Activated naive CD4-positive, alpha-beta T cell treated with anti-CD3 and anti-CD28 coated beads, Interleukin-2, amount 50 U/mL, for 24 hours (primary cell): Measurements from ENCODE around the gene GRID2IP.

Experiments used
- H3K27ac Mint-ChIP-seq: one replicate; pipeline ENCODE4 v1.8.0; 2021; ENCODE audit warnings: mild to moderate bottlenecking, mixed read lengths
- H3K27me3 Mint-ChIP-seq: one replicate; pipeline ENCODE4 v1.8.0; 2021; ENCODE audit warnings: mixed read lengths
- H3K36me3 Mint-ChIP-seq: one replicate; pipeline ENCODE4 v1.8.0; 2021; ENCODE audit warnings: mixed read lengths
- H3K4me1 Mint-ChIP-seq: one replicate; pipeline ENCODE4 v1.8.0; 2021; ENCODE audit warnings: mixed read lengths
- H3K4me3 Mint-ChIP-seq: one replicate; pipeline ENCODE4 v1.8.0; 2021; ENCODE audit warnings: mild to moderate bottlenecking, mixed read lengths
- H3K9me3 Mint-ChIP-seq: one replicate; pipeline ENCODE4 v1.8.0; 2021; ENCODE audit warnings: mixed read lengths

The GRID2IP gene

DNA sequence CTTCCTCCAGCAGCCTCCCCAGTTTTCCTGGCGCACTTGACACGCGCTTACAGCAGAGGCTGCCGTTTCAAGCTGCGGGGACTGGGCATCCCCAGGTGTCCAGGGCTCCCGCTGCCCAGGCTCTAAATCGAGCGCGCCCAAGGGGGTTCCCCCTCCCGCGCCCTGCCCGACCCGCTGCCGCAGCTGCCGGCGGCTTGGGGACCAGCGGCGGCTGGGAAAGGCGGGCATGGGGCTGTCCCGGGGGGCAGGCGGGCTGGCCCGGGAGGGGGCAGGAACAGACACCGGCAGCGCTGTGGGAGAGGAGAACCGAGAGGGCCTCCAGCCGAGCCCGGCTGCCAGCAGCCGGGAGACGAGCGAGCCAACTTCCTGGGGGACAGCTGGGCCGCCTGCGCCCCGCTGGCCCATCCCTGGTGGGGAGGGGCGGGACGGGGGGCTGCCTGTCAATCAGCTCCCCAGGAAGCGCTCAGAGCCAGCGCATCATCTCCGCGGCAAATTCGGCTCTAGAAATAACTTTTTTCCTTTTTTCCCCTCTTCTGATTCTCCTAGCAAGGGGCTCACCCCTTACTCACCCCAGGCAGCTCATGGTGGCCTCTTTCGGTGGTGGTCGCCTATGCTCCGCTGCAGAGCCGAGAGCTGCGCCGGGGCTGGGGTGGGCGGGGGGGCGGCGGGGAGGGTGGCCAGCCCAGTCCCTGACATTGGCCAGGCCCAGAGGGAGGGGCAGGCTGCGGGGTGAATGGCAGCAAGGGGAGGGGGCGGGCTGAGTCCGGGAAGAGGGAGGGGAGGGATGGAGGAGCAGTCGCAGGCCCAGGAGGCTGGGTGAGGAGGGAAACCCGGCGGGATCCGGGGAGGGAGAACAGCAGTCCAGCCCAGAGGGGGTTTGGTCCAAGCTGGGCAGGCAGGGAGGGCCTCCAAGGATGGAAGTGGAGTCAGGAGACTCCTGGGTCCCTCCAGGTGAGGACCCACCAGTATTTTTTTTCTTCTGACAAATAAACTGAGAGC, 14.7 kb downstream of the GRID2IP start:
- H3K27me3 Mint-ChIP-seq = peaks cover 14% of the 10 kb centered on the region
- no peak overlapping the region for H3K27ac Mint-ChIP-seq
- no peak overlapping the region for H3K4me3 Mint-ChIP-seq
- H3K9me3 Mint-ChIP-seq = no peaks in the 10 kb centered on the region
- H3K4me1 Mint-ChIP-seq = no peaks in the 10 kb centered on the region
- H3K36me3 Mint-ChIP-seq = no peaks in the 10 kb centered on the region

DNA sequence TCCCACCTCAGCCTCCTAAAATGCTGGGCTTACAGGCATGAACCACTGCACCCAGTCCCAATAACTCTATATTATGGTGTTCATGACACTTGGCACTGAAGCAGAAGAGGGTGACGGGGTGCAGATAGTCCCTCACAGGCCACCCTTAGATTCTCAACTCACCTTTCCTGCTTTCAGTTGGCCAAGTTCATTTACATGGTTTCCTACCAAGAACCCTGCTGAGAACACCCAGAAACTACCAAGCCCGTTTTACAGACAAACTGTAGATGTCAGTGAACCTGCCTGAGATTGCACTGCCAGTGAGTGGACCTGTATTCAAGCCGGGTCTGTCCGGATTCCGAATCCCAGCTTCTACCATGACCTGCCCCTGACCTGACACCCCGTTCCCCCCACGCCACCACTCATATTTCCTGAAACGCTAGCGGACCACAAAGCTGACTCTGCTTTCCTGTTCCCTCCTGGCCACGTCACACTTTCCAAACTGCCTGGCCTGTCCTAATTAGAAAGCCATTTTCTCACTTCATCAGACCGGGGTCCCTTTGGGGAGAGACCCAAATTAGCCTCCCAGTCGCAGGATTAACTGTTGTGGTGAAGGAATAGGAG, 17.3 kb downstream of the GRID2IP start:
- Mint-ChIP-seq H3K27ac (no peak overlapping the region), H3K27me3 (peaks cover 18% of the 10 kb centered on the region), H3K4me3 (no peak overlapping the region), H3K36me3 (no peaks in the 10 kb centered on the region), H3K4me1 (no peaks in the 10 kb centered on the region), H3K9me3 (no peaks in the 10 kb centered on the region)

DNA sequence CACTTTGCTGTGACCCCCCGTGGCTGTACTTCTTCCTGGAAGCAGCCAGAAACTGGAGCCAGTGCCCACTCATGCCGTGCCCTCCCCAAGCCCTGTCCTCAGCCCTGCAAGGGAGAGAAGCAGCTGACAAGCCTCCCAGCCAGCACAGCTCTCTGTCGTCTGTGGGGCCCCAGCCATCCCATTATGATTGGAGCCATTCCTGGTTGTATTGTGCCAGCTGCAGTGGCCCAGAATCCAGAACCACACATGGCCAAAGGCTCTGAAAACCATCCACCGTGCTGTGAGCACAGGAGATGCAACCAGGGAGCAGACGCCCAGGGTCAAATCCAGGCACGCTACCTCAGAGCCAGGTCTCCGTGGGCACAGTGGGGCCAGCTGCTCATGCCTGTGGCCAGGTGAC, 18.7 kb downstream of the GRID2IP start:
- Mint-ChIP-seq H3K27ac (no peak overlapping the region), H3K4me1 (no peaks in the 10 kb centered on the region), H3K9me3 (no peaks in the 10 kb centered on the region), H3K36me3 (no peaks in the 10 kb centered on the region), H3K27me3 (peaks cover 6% of the 10 kb centered on the region), H3K4me3 (no peak overlapping the region)

DNA sequence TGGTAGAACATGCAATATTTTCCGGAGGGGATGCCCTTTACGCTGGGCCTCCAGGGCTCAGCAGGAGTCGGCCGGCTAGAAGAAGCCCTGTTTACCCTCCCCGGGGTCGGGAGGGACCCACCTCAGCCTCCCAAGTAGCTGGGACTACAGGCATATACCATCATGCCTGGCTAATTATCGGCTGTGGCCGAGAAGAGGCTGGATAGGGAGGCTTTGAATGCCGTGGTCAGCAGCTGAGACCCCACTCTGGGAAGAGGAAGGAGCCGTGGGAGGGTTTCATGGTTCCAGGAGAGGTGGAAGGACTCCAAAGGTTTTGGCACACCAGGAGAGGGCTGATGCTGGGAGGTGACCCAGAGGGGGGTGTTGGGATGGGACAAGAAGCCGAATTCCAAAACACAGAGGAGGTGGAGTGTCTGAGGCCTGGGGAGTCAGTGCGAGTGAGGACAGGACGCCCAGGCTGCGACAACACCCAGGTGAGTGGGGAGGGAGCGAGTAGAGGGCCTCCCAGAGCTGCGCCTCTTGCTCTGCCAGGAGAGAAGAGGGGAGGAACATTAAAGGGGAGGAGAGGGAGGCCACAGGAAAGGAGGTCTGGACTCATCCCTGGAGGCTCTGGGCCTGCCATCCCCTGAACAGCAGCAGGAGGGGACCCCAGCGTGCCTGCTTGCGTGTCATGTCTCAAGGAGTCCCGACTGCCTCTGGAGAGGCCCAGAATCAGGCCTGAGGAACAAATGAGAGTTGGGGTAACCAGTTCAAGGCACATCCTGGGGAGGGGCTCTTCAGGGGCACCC, 19.6 kb downstream of the GRID2IP start:
- Mint-ChIP-seq H3K36me3 (no peaks in the 10 kb centered on the region), H3K27me3 (peaks cover 10% of the 10 kb centered on the region), H3K27ac (no peak overlapping the region), H3K4me3 (peak overlapping the region; percentile 79), H3K9me3 (no peaks in the 10 kb centered on the region), H3K4me1 (peaks cover 6% of the 10 kb centered on the region)

DNA sequence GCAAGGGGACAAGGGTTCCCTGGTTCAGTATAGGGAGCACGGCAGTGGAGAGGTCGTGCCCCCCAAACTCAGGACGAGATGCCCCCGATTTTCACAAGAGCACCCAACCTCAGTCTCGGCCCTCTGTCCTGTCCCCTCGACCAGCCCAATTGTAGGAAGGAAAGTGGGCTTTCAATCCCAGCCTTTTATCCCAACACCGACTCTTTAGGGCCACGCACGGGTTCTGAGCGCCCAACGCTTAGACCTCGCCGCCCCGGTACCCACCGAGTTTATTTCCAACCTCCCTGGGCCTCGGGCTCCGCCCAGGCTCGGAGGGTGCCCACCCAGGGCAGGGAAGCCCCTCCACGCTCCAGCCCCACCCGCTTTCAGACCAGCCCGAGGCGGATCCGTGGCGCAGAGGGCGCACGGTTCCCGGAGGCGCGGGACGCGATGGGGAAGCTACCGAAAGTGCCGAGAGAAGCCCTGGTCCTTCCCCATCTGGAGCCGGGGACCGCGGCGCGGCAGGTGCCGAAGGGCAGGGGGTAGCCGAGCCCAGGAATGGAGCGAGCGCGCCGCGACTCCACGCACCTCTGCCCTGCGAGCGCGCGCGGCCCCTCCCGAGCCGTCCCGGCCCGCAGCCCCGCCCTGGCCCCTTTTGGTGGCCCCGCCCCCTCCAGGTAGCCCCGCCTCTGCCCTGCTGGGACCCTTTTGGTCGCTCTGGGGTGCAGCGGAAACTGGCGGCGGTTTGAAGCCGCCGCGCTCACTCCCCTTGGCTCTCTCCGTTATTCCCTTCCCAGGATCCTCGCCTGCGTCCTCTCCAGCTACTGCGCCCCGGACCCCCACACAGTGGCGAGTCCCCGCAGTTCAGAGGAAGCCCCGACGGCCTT, 20.4 kb downstream of the GRID2IP start:
- no peaks in the 10 kb centered on the region for H3K9me3 Mint-ChIP-seq

DNA sequence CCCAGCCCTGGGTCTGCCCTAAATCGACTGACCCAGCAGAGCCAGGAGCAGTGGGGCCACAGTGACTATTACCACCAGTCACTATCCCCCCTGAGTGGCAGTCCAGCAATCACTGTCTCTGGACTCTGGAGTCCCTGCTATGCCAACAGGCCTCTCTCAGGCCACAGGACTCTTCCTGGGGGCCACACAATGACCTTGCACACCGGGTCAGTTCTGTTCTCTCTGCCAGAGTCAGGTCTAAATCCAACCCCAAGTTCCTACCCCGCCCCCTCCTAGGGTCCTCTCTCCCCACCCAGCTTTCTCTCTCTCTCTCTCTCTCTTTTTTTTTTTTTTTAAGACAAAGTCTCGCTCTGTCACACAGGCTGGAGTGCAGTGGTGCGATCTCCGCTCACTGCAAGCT, 21.6 kb downstream of the GRID2IP start:
- Mint-ChIP-seq H3K9me3 (no peaks in the 10 kb centered on the region), H3K36me3 (no peaks in the 10 kb centered on the region), H3K27me3 (peaks cover 7% of the 10 kb centered on the region), H3K4me3 (no peak overlapping the region), H3K27ac (no peak overlapping the region), H3K4me1 (peaks cover 6% of the 10 kb centered on the region)

More for the DNA sequence above, 20.4 kb downstream of the GRID2IP start:
- peaks cover 10% of the 10 kb centered on the region for H3K27me3 Mint-ChIP-seq
- H3K36me3 Mint-ChIP-seq = no peaks in the 10 kb centered on the region
- H3K27ac Mint-ChIP-seq = no peak overlapping the region
- H3K4me1 Mint-ChIP-seq = peaks cover 6% of the 10 kb centered on the region
- peak overlapping the region; percentile 79 for H3K4me3 Mint-ChIP-seq

DNA sequence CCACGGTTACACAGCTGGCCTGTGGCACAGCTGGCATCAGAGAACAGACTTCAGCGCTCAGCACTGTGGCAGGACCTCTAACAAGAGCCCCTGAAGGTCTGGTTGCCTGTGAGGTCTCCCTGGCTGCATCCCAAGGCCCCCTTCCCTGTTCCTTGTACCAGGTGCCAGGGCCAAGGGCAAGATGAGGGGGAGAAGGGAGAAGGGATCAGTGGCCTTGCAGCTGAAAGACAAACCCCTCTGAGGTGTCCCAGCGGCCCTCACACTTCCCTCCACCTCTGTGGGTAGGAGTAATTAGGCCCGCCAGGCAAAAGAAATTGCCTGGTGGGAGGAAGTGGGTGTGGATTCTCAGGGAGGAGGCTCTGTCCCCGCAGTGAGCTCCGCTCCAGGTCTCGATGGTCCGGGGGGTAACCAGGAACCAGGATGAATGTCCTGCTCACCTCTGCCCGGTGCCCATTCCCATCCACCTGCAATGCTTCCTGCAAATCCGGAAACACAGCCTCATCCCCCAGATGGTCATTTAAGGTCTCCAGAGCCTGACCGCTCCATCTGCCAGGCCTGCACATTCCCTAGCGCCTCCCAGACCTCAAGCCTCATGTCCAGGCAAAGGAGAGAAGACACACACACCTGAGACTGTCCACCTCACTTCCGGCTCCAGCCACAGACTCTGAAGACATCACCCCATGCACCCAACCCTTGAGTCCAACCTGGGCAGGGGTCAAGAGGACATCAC, 22.7 kb downstream of the GRID2IP start:
- H3K27ac Mint-ChIP-seq = no peak overlapping the region
- peaks cover 7% of the 10 kb centered on the region for H3K27me3 Mint-ChIP-seq
- H3K4me1 Mint-ChIP-seq = peaks cover 6% of the 10 kb centered on the region
- H3K36me3 Mint-ChIP-seq = no peaks in the 10 kb centered on the region
- H3K4me3 Mint-ChIP-seq = no peak overlapping the region
- H3K9me3 Mint-ChIP-seq = no peaks in the 10 kb centered on the region

DNA sequence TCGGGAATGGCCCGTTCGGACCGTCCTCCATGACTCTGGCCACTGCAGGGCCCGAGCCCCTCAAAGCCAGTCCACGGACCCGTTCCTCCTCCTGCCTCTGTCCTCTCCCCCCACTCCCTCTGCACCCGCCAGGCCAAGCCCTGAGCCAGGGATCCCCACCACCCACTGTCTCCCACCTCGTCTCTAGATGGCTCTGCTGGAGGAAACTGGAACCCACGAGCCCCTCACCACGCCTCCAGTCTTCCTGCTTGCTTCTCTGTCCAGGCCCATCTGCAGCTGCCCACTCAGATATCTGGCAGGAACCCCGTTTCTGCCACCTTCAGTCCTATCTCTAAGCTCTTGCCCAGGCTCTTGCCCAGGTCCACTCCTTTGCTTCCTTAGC, 24.3 kb downstream of the GRID2IP start:
- H3K36me3 Mint-ChIP-seq = no peaks in the 10 kb centered on the region
- peaks cover 6% of the 10 kb centered on the region for H3K4me1 Mint-ChIP-seq
- peaks cover 7% of the 10 kb centered on the region for H3K27me3 Mint-ChIP-seq
- peak overlapping the region; percentile 85 for H3K4me3 Mint-ChIP-seq
- H3K27ac Mint-ChIP-seq = no peak overlapping the region
- H3K9me3 Mint-ChIP-seq = no peaks in the 10 kb centered on the region

DNA sequence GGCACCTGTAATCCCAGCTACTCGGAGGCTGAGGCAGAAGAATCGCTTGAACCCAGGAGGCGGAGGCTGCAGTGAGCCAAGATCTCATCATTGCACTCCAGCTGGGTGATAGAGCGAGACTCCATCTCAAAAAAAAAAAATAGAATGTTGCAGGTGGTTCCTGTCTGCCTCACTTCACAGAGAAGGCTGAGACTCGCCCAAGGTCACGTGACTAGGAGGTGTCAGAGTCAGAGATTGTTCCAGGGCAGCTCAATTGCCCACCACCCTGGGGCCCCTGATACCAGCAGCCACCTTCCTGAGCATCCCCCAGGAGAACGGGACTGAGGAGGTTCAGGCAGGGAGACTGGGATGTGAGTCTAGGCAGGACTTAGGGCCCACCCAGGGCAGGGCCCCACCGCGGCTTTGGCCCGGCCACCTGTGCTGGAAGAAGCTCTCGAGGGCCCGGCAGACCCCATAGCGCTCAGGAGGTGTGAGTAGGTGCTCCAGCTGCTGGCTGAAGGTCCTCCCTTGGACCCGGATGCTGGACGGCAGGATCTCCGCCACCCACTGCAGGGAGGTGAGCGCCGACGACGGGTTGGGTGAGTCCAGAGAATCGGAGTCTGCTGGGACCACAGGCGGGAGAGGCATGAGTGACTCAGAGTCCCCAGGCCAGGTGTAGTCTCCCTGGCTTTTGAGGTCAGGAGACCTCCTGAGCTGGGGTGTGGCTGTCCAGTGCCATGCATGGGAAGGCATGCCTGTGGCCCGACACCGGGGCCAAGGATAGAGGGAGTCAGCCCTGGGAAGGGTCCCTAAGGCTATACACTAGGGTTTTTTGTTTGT, 30.9 kb downstream of the GRID2IP start:
- Mint-ChIP-seq H3K27me3 (peaks cover 2% of the 10 kb centered on the region), H3K36me3 (no peaks in the 10 kb centered on the region), H3K9me3 (no peaks in the 10 kb centered on the region), H3K4me1 (peaks cover 12% of the 10 kb centered on the region), H3K4me3 (no peak overlapping the region), H3K27ac (no peak overlapping the region)

DNA sequence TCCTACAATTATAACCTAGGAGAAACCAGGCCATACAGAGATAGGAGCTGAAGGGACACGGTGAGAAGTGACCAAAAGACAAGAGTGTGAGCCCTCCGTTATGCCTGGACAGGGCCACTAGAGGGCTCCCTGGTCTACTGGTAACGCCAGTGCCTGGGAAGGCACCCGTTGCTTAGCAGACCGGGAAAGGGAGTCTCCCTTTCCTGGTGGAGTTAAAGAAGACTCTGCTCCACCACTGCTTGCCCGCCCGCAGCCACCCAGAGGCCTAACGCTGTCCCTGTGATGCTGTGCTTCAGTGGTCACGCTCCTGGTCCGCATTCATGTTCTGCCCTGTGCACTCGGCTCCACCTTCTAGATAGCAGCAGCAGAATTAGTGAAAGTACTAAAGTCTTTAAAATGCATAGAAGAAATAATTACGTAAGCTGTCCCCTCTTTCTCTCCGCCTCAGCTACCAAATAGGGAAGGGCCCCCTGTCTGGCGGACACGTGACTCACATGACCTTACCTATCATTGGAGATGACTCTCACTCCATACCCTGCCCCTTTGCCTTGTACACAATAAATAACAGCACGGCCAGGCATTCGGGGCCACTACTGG, 34.8 kb downstream of the GRID2IP start:
- no peaks in the 10 kb centered on the region for H3K9me3 Mint-ChIP-seq
- no peaks in the 10 kb centered on the region for H3K36me3 Mint-ChIP-seq
- peaks cover 2% of the 10 kb centered on the region for H3K27me3 Mint-ChIP-seq
- H3K27ac Mint-ChIP-seq = no peak overlapping the region
- peak overlapping the region; percentile 81 for H3K4me3 Mint-ChIP-seq
- H3K4me1 Mint-ChIP-seq = peaks cover 12% of the 10 kb centered on the region

DNA sequence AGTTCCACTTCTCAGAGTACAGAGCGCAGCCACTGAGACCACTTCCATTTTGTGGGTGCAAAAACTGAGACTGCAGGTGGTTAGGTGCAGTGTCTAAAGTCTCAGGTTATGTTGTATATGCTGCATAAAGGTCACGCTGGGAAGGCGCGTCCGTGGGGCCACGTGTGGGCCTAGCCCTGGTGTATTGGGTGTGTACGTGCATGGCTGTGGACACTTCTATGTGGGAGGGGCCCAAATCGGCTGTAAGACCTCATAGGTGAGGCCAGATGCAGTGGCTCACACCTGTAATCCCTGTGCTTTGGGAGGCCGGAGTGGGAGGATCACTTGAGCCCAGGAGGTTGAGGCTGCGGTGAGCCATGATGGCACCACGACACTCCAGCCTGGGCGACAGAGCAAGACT, 37.7 kb downstream of the GRID2IP start:
- H3K4me1 Mint-ChIP-seq = peaks cover 12% of the 10 kb centered on the region
- no peak overlapping the region for H3K4me3 Mint-ChIP-seq
- no peaks in the 10 kb centered on the region for H3K9me3 Mint-ChIP-seq

DNA sequence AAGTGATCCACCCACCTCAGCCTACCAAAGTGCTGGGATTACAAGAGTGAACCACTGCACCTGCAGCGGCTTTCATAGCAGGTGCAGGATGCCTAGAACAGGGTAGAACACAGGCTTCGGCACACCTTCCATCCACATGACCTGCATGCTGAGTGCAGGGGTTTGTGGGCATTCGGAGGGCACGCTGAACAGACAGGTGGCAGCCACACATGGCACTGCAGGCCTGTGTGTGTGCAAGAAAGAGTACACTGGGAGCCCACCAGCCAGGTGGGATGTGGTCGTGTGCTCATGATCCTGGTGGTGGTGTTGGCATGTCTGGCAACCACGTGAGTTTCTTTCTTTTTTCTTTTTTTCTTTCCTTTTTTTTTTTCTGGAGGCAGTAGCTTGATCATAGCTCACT, 38.4 kb downstream of the GRID2IP start:
- H3K27ac Mint-ChIP-seq = no peak overlapping the region
- H3K9me3 Mint-ChIP-seq = no peaks in the 10 kb centered on the region
- no peaks in the 10 kb centered on the region for H3K36me3 Mint-ChIP-seq
- H3K27me3 Mint-ChIP-seq = peaks cover 2% of the 10 kb centered on the region
- no peak overlapping the region for H3K4me3 Mint-ChIP-seq
- H3K4me1 Mint-ChIP-seq = peaks cover 12% of the 10 kb centered on the region

More for the DNA sequence above, 37.7 kb downstream of the GRID2IP start:
- Mint-ChIP-seq H3K36me3 (no peaks in the 10 kb centered on the region), H3K27me3 (peaks cover 2% of the 10 kb centered on the region), H3K27ac (no peak overlapping the region)

DNA sequence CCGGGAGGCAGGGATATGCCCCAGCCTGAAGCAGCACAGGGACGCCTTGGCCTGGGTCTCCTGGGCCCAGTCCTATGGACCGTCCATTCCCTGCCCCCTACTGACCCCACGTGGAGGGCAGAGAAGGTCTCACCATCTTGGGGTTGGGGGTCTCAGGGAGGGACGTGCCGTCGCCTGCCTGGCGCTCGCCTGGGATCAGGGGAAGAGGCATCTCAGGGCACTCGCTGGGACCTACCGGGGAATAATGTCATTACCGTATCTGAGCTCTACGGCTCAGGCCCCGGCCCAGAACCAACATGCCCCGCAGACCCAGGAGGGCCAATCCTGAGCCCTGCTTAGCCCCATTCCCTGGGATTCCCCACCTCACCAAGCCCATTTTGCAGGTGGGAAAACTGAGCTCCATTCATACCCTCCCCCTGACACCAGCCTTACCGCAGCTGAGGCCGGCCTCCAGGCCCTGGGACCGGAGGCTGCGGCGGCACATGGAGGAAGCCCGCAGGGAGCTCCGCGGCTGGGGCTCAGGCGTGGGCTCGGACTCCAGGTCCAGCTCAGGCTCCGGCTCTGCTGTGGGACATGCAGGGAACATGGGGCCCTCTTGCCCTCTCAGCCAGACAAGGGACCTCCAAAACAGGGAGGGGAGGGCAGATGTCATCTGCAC, 40.7 kb downstream of the GRID2IP start:
- Mint-ChIP-seq H3K27ac (no peak overlapping the region), H3K27me3 (no peaks in the 10 kb centered on the region), H3K9me3 (no peaks in the 10 kb centered on the region), H3K4me3 (no peak overlapping the region), H3K4me1 (no peaks in the 10 kb centered on the region), H3K36me3 (no peaks in the 10 kb centered on the region)
